ENCODE results near the gene PGS1. TPM values are rescaled to one million over a fixed set of nuclear protein-coding genes. Genes with fewer than 3 reads are reported as not detected.
A peak's percentile ranks its signal among the peaks of the same experiment; 100 is the strongest.

Gene PGS1
- total RNA-seq, 1 experiment from 2014 or later: 42.6 TPM

DNA sequence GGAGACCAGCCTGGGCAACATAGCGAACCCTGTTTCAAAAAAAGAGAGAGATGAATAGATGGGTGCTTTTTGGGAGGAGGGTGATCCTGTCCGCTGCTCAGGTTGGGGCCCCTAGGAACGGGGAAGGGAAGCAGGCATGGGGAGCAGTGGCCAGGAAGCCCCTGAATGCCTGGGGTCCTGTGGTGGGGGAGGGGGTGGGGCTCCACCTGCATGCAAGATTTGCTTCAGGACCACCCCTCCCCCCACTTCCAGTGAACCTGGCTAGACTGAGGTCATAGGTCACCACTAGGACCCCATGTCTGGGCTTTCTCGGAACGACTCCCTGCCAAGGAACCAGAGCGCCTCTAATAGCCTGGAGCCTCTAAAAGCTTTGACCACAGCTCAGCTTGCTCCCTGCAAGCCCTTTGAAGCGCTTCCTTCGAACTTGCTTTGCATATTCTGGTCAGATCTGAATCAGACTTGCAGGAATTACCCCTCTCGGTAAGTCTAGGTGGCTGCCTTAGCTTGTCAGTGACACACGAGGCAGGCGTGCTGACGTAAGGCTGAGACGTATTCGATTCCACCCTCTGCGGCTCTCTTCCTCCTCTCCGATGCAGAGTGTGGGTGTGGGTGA lies 22.2 kb upstream of the PGS1 start:
- no TSS peak for BruUV-seq (replicated peaks)
- peak overlapping the region; percentile 86 for H3K4me3 Mint-ChIP-seq (ENCODE audit: low read depth, unreplicated experiment)
- H3K27ac Mint-ChIP-seq (ENCODE audit: unreplicated experiment): peak overlapping the region; percentile 79
- CTCF ChIA-PET: interaction anchor here (0.5 to 1.1 kb wide), 4 partner anchors 12 to 769 kb away, joined by 4 to 10 read pairs (median 5); no protein-coding TSS in a partner anchor
- H3K4me1 Mint-ChIP-seq (ENCODE audit: low read depth, unreplicated experiment): peaks cover 35% of the 10 kb centered on the region
- H3K36me3 Mint-ChIP-seq (ENCODE audit: insufficient read depth, unreplicated experiment): peaks cover 74% of the 10 kb centered on the region
- no peaks in the 10 kb centered on the region for H3K27me3 Mint-ChIP-seq (ENCODE audit: unreplicated experiment)
- TF ChIP-seq, protein P1, sequence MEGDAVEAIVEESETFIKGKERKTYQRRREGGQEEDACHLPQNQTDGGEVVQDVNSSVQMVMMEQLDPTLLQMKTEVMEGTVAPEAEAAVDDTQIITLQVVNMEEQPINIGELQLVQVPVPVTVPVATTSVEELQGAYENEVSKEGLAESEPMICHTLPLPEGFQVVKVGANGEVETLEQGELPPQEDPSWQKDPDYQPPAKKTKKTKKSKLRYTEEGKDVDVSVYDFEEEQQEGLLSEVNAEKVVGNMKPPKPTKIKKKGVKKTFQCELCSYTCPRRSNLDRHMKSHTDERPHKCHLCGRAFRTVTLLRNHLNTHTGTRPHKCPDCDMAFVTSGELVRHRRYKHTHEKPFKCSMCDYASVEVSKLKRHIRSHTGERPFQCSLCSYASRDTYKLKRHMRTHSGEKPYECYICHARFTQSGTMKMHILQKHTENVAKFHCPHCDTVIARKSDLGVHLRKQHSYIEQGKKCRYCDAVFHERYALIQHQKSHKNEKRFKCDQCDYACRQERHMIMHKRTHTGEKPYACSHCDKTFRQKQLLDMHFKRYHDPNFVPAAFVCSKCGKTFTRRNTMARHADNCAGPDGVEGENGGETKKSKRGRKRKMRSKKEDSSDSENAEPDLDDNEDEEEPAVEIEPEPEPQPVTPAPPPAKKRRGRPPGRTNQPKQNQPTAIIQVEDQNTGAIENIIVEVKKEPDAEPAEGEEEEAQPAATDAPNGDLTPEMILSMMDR (IDR thresholded peaks at IDR 0.05; ENCODE audit: unreplicated experiment): no peak
- peak; percentile 67 for DNase-seq
- intact Hi-C loops (cut with micrococcal nuclease; ENCODE audit: unreplicated experiment): loop anchor here (5.0 kb wide), 1 partner anchor 39 kb away; no protein-coding TSS in a partner anchor
- H3K9me3 Mint-ChIP-seq (ENCODE audit: low read depth, unreplicated experiment): no peaks in the 10 kb centered on the region

DNA sequence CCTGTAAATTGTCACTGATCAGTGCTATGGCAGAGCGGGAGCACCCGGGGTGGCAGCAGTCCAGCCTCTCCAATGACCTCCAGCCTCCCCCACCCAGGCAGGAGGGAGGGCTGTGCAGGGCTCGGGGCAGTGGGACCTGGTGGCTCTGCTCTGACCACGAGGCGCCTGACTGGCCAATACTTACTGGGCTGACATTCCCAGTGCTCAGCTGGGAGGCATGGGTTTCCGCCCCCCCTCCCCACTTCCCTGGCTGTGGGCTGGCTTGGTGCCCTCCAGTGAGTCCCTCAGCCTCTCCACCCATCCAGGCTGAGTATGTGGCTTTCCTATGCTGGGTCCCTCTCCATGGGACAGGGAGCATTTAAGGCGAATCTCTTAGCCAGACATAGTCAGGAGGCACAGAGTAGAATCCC lies 21.3 kb upstream of the PGS1 start:
- Mint-ChIP-seq H3K4me1 (ENCODE audit: low read depth, unreplicated experiment) (peaks cover 35% of the 10 kb centered on the region), H3K27me3 (ENCODE audit: unreplicated experiment) (no peaks in the 10 kb centered on the region), H3K36me3 (ENCODE audit: insufficient read depth, unreplicated experiment) (peaks cover 74% of the 10 kb centered on the region), H3K4me3 (ENCODE audit: low read depth, unreplicated experiment) (peak overlapping the region; percentile 86), H3K27ac (ENCODE audit: unreplicated experiment) (peak overlapping the region; percentile 79), H3K9me3 (ENCODE audit: low read depth, unreplicated experiment) (no peaks in the 10 kb centered on the region)
- intact Hi-C loops (cut with micrococcal nuclease; ENCODE audit: unreplicated experiment): loop anchor here (5.0 kb wide), 1 partner anchor 40 kb away; no protein-coding TSS in a partner anchor
- peak; percentile 56 for DNase-seq
- TF ChIP-seq, protein P1 (IDR thresholded peaks at IDR 0.05; ENCODE audit: unreplicated experiment): no peak
- CTCF ChIA-PET: interaction anchor here (0.5 to 0.9 kb wide), 2 partner anchors 22 to 27 kb away, joined by 3 read pairs; no protein-coding TSS in a partner anchor
- no TSS peak for BruUV-seq (replicated peaks)

DNA sequence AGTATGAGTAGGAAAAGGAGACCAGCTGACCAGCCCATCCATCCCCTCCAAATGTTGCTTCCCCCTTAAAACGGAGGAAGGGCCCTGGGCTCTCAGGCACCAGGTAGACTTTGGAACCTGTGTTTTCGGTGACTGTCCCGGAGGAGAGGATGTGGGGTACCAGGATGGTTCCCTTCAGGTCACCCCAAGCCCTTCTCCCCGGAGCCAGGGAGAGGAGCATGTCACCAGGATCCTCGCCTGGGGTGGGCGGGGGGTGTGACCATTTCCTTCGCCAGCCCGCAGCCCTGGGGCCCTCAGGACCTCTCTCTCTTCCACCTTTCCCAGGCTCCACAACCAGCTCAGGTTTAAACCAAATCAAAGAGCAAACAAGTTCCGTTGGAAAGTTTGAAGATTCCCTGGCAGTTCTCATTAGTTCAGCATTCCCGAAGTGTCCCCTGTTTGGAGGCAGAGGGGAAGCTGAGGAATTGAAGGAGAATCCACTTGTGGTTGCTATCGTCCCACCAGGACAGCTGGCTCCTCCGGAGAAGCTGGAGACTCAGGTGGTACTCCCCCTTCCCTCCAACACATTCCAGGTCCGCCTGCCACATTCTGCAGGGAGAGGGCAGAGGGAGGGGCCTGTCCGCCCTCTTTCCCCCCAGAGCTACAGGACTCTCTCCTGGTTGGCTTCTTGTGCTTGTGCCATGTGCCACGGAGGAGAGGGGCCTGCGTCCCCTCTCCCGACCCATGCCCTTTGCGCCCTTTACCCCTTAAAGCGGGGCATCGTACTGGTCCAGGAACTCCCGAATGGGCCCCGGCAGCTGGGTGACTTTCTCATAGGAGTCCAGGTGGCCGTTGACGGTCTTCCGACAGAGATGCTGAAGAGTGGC lies 20.5 kb upstream of the PGS1 start:
- peak overlapping the region; percentile 86 for H3K4me3 Mint-ChIP-seq (ENCODE audit: low read depth, unreplicated experiment)
- H3K4me1 Mint-ChIP-seq (ENCODE audit: low read depth, unreplicated experiment): peaks cover 35% of the 10 kb centered on the region
- TF ChIP-seq, protein P1 (IDR thresholded peaks at IDR 0.05; ENCODE audit: unreplicated experiment): no peak
- no peak for DNase-seq
- peak overlapping the region; percentile 79 for H3K27ac Mint-ChIP-seq (ENCODE audit: unreplicated experiment)
- H3K9me3 Mint-ChIP-seq (ENCODE audit: low read depth, unreplicated experiment): no peaks in the 10 kb centered on the region
- peaks cover 74% of the 10 kb centered on the region for H3K36me3 Mint-ChIP-seq (ENCODE audit: insufficient read depth, unreplicated experiment)
- intact Hi-C loops (cut with micrococcal nuclease; ENCODE audit: unreplicated experiment): loop anchor here (5.0 kb wide), 1 partner anchor 41 kb away; no protein-coding TSS in a partner anchor
- H3K27me3 Mint-ChIP-seq (ENCODE audit: unreplicated experiment): no peaks in the 10 kb centered on the region
- CTCF ChIA-PET: interaction anchor here (0.5 to 1.6 kb wide), 4 partner anchors 23 to 64 kb away, joined by 3 to 5 read pairs (median 3); no protein-coding TSS in a partner anchor
- BruUV-seq (replicated peaks): TSS peak; percentile 49

DNA sequence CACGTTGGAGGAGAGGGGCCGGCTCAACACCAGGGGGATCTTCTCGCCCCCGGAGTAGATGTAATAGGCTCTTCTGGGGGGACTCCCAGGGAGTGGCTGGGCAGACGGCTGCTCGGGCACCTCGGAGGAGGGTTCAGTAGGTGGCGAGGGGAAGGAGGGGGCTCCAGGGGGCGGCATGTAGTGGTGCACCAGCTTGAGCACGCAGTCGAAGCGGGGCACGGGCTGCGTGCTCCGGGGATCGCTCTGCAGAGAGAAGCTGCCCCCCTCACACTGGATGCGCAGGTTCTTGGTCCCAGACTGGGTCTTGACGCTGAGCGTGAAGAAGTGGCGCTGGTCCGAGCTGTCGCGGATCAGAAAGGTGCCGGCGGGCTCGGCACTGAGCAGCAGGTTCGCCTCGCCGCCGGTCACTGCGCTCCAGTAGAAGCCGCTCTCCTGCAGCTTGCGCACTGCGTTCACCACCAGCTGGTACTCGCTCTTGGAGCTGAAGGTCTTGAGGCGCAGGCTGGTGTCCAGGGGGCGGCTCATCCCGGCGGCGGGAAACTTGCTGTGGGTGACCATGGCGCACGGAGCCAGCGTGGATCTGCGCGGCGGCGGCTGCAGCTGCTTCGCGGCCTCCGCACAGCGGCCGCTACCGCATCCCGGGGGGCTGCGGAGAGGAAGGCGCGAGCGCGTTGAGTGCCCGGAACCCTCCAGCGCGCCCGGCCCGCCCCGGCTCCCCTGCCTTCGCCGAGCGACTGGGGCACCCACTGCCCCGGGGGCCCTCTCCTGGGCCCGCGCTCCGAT lies 19.7 kb upstream of the PGS1 start:
- CTCF ChIA-PET: interaction anchor here (1.0 to 1.6 kb wide), 3 partner anchors 45 to 63 kb away, joined by 3 to 5 read pairs (median 3); no protein-coding TSS in a partner anchor
- peaks cover 67% of the 10 kb centered on the region for H3K36me3 Mint-ChIP-seq (ENCODE audit: insufficient read depth, unreplicated experiment)
- peak overlapping the region; percentile 86 for H3K4me3 Mint-ChIP-seq (ENCODE audit: low read depth, unreplicated experiment)
- no peak for DNase-seq
- no peaks in the 10 kb centered on the region for H3K9me3 Mint-ChIP-seq (ENCODE audit: low read depth, unreplicated experiment)
- no peaks in the 10 kb centered on the region for H3K27me3 Mint-ChIP-seq (ENCODE audit: unreplicated experiment)
- H3K27ac Mint-ChIP-seq (ENCODE audit: unreplicated experiment): peak overlapping the region; percentile 79
- intact Hi-C loops (cut with micrococcal nuclease; ENCODE audit: unreplicated experiment): loop anchor here (5.0 kb wide), 1 partner anchor 41 kb away; no protein-coding TSS in a partner anchor
- TF ChIP-seq, protein P1 (IDR thresholded peaks at IDR 0.05; ENCODE audit: unreplicated experiment): no peak
- no TSS peak for BruUV-seq (replicated peaks)
- H3K4me1 Mint-ChIP-seq (ENCODE audit: low read depth, unreplicated experiment): peaks cover 29% of the 10 kb centered on the region

Data from Calu3 (cell line).